HG02798 (cell line): ENCODE results near the gene UBFD1.
"Not testable (repeated sequence)": the region's sequence is repeated elsewhere in the genome, so short reads cannot be mapped to it uniquely, and the experiment has no call there.

Experiments used
- ATAC-seq: cut with Tn5 transposase; IDR thresholded peaks from one replicate; pipeline ENCODE4 v1.9.1; 2021; ENCODE audit warnings: mild to moderate bottlenecking; ENCODE audit not compliant: unreplicated experiment, poor library complexity

UBFD1 gene

DNA sequence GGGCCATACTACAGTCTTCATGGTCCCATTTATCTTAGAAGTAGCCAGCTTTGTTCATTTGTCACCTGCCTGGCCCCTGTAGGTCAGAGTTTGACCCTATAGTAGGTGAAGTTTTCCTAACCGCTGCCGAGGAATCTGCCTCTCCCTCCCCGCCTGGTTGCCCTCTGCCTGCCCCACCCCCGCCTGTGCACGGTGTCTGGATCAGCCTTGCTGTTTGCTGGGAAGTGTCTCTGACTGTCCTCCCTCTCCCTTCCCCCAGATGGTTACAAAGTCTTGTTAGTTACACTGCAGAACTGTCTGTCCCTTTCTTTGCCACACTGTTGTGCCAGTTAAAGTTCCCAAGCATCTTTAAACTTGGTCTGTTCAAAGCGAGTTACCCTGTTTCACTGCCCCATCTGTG, 5.7 kb downstream of the UBFD1 start:
- ATAC-seq, result no peak

DNA sequence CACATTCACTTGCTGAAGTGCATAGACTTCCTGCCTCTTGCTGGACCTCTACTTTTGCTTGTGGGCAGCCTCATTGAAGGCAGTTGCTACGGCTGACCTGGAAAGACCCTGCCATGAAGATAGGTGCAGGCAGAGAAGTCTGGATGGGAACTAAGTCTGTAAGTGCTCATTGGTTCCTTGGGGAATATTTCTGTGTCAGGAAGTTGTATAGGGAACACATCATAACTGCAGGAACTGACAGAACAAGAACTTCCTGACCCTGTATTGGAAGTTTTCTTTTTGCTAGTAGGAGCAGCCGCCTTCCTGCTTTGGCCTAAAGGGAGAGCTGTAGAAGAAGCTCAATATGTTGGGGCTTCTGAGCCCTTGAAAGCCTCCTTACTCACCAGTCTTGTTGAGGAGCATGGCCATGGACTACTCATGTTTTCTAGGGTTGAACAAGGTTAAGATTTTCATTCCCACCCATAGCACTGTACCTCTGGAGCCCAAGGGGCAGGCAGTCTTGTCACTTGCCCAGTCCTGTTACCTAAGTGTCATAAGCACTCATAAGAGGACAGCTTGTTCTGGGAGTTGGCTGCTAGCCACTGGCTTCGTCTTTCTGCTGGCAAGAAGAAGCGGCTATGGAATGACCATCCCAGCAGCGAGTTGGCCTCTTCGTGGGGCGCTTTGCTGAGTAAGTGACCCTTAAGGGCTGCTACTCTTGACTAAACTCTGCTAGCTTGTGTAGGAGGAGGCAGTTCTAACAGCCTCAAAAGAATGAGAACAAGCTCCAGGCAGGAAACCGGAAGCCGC, 7.2 kb downstream of the UBFD1 start:
- ATAC-seq, result no peak

DNA sequence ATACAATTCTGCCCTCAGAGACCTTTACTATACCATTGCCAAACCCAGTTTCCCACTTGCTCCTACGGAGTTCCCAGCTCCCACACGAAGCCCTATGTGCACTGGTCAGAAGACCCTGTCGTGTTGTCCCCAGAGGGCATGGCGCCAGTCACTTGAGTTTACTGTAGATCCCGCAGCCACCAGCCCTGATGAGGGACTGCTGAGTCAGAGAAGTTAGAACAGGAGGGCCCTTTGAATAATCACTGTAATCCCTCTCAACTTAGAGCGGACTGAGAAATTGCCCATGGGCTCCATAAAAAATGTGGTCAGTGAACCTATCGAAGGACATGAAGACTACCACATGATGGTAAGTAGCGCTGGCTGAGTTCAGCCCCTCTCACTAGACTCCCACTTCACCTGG, 9.2 kb downstream of the UBFD1 start:
- no peak for ATAC-seq

DNA sequence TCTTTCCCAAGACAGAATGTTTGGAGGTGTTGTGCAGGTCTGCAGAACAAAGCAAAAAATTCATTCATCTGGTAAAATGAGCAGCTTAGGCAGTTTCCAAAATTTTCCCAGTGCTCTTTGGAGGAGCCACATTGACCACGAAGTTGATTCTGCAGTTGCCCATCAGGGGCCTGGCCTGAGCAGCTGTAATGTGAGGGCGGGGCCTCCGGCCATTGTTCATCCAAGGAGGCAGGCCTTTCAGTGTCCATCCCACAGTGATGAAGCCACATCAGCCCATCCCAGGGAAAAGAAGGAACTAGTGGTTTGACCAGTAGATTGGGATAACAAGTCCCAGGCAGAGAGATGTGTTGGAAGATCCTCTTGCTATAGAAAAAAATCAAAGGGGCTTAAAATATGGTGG, 10.1 kb downstream of the UBFD1 start:
- ATAC-seq, result no peak

DNA sequence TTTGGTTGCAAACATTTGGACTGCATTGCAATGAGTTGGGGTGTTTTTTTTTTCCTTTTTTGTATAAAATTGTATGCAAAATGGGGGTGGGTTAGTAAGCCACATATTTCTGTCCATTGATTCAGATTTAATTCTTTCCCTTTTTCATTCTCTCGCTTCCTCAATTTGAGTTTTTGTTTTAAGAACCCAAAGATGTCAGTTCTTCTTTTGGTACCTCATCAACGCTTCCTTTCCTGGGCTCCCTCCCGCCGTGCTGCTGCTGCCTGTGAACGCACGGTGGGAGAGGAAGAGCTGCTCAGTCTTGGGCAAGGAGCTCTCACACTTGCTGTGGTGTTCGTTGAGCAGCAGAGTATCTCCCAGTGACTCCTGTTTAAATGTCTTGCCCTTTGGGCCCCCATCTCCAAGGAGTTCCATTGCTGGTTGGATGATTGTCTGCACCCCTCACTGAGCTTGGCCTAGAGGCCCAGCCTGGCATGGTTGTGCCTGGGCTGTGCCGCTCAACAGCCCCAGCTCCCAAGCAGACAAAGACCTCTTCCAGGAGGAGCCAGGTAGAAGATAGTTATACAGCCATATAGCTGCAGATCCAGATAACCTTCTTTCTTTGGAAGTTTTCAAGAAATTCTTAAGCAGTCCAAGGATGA, 13.6 kb downstream of the UBFD1 start:
- no peak for ATAC-seq

DNA sequence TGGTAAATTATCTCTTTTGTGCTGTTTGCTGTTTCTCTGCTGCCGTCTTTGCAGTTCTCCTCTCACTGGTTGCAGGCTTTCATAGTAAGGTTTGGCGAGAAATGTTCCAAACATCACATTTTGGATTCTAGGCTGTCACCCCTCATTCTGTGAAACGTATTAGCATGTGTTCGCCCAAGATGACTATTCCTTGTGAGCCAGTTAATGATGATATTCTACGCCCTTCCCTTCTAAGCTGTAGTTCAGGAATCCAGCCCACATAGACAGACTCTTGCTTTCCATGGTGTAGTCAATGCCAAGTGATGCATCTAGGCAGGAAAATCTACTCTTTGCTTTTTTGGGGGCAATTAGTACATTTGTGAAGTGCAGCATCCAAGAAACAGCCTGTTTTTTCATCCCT, 14.4 kb downstream of the UBFD1 start:
- ATAC-seq, result no peak

DNA sequence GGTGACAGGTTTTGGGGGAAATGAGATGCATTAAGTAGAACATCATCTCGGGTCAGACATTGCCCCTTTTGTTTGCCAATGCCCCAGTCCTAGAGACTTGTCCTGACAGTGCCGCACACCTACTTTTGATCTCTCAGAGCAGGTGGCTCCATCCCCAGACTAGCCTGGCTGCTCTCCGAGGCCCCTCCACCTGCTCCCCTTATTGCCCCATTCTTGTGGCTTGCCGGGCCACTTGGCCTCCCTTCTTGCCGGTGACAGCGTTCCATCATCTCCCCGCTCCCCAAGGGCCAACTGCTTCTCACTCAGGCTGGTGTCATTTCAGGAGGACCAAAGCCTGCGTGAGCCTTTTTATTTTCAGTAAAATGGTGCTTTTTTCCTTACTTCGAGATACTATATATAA, 14.9 kb downstream of the UBFD1 start:
- ATAC-seq, result no peak

DNA sequence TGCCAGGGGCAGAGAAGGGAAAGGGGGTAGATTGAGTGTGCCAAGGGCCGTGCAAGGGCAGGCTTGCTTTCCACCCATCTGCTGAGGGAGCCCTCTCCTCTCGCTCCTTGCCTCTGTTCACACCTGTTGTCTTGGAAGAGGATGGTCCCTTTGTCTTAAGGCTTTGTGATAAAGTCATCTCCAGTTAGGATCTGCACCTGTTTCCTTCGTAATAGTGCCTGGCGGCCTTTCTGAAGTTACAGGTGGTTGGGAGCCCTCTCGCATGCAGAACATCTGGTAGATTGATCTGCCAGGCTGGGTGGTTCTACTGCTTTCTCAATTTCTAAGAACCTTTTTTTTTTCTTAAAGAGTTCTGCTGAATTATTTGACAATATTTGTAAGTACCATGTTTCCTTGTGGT, 16.3 kb downstream of the UBFD1 start:
- ATAC-seq, result no peak

DNA sequence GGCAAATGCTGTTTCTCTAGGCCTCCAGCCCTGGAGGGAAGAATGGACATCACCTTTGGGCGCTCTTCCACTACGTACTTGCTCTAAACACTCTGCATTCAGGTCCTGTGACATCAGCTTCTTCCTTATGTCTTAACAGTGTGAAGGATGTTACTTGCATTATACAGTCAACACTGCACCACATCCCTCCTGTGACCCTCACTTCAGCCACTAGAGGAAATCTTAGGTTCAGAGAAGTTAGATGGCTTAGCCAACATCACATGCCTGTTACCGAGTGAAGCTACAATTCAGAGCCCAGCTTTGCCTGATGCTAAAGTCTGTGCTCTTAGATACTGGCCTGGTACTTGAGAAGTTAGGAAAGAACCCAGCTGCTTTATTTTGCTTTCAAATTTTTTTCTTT, 18.3 kb downstream of the UBFD1 start:
- ATAC-seq, result no peak

DNA sequence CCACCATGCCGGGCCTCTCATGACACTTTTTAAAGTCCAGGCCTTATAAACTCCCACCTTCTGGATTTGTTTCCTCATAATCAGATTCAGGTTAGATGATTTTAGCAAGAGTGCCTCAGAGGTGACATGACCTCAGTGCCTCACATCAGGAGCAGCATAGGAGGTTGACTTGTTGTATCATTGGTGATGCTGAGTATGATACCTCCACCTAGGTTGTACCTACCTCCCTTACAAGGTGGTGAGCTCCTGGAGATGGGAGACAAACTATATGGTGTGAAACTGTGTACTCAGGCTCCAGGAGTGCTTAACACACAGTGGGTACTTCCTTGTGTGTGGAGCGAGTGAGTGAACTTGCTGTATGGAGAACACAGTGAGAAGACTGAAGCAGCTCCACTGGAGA, 20.0 kb downstream of the UBFD1 start:
- no peak for ATAC-seq

DNA sequence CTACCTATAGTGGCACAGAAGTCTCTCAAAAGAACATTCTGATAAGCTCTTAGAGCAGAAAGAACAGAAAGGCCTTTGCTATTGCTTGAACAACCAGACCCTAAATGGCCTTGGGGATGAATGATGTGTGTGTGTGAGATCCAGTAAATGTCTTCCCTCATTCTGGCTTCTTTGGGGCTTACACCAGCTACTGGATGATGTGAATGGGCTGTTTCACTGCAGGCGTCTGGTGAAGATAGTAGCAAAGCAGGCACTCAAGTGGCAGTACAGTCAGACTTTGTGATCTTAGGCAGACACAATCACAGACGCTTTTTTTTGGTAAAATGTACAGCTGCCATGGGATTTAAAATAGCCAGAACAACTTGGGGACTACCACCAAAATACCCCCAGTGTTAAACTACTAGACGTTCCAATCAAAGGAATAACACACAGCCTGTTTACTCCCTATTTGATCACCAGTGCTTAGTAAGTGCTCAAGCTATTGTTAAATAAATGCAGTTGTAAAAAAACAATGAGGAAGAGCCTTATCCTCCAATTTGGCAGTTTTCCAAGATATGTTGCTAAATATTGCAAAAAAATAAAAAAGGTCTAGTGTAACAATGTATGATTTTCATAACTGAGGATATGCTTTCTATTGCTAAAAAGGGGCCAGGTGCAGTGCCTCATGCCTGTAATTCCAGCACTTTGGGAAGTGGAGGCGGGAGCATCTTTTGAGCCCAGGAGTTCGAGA, 20.7 kb downstream of the UBFD1 start:
- no peak for ATAC-seq

DNA sequence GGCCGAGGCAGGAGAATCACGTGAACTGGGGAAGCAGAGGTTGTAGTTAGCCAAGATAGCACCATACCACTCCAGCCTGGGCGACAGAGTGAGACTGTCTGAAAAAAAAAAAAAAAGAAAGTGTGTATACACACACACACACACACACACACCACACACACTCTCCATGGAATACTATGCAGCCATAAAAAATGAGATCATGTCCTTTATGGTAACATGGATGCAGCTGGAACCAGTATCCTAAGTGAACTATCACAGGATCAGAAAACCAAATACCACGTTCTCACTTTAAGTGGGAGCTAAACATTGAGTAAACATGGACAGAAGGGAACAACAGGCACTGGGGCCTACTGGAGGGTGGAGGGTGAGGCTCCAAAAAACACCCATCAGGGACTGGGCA, 21.8 kb downstream of the UBFD1 start:
- ATAC-seq, result no peak

DNA sequence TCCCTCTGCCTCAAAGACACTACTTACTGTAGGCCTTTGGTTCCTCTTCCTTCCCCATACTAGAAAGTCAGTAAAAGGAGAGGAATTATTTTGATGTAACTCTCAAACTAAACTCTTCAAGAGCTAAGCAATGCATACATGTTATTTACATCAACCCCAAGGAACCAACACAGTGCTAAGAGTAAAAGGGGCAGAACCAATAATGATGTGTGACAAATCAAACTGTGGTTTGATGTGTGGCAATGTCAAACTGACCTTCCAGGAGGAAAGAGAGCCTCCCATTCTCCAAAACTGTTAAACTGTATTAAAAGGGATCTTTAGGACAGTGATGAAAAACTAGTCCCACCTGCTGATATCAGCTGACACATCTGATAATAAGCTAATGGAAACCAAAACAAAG, 22.9 kb downstream of the UBFD1 start:
- ATAC-seq, result no peak

DNA sequence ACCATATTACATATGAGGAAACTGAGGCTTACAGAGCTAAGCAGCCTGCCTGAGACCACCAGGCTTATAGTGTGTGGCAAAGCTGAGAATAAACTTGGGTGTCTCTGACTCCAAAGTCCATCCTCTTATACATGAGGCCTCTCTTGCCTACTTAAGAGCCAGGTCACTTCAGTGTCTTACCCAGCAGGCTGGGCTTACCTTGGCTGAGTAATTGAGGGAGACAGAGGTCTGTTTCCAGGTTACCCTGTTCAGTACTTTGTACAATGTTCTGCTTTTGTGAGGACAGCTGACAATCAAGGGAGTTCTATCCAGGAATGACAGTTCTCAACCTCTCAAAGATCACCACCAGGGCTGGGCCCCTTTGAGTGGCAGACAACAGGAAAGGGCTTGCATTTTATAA, 24.2 kb downstream of the UBFD1 start:
- ATAC-seq, result no peak

DNA sequence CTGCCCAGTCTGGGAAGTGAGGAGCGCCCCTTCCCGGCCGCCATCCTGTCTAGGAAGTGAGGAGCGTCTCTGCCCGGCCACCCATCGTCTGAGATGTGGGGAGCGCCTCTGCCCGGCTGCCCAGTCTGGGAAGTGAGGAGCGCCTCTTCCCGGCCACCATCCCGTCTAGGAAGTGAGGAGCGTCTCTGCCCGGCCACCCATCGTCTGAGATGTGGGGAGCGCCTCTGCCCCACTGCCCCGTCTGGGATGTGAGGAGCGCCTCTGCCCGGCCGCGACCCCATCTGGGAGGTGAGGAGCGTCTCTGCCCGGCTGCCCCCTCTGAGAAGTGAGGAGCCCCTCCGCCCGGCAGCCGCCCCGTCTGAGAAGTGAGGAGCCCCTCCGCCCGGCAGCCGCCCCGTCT, 25.7 kb downstream of the UBFD1 start:
- not testable (repeated sequence) for ATAC-seq

DNA sequence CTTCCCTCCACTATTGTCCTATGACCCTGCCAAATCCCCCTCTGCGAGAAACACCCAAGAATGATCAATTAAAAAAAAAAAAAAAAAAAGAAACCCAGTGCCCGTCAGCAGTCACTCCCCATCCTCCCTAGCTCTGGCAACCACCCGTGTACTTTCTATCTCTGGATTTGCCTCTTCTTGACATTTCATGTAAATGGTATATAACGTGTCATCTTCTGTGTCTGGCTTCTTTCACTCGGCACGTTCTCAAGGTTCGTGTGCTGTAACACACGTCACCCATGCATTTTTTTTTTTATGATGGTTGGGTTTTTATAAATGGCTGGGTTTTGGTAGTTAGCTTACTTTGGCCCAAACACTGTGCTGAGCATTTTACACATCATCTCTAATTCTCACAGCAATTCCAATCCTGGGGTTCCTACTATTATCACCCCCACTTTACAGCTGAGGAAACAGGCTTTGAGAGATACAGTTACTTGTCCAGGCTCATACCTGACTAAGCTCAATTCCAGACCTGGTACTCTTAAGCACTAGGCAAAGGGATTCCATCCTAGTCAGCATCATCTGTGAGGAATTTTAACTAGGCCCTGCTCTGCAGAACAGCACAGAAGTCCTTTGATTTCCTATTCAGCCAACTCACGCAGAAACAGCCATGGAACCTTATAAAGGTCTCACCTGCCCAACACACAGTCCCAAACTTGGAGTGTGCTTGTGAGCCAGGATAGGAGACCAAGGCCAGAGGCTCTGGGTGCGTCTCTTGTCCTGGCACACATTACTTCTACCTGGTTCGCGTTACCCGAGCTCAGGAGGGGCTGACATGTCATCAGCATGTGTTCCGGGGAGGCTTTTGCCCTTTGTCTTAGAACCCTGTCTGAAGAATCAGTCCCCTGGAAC, 26.9 kb downstream of the UBFD1 start:
- ATAC-seq, result no peak

DNA sequence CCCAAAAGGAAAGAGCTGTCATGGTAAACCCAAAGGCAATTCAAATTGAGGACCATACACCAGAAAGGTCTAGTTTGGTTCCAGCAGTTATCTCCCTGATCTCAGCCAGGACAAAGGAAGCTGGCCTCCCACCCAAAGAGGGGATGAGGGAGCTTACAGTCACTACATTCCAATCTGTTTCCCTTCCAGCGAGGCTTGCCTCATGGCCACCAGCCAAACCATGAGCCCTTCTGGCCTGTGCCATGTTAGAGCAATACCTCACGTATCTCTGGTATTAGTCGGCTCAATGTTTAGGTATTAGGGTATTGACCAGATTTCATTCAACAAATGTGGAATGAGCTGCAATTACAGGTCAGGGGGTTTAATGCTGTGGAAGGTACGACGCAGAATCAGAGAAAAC, 30.2 kb downstream of the UBFD1 start:
- ATAC-seq, result no peak

DNA sequence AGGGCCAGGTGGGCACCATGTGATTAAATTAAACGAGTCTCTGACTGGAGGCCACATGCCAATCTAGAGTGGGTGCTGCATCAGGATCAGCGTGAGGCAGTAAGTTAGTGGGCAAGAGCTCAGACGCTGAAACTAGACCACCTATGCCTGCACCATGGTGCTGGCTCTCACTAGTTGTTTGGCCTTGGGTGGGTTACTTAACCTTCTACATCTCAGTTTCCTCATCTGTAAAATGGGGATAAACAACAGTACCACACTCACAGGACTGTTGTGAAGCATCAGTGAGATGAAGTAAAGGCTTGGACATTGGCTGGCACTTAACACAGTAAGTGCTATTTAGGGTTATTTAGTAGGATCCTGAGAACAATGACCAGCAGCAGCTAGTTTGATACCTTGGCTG, 32.7 kb downstream of the UBFD1 start:
- ATAC-seq, result no peak

DNA sequence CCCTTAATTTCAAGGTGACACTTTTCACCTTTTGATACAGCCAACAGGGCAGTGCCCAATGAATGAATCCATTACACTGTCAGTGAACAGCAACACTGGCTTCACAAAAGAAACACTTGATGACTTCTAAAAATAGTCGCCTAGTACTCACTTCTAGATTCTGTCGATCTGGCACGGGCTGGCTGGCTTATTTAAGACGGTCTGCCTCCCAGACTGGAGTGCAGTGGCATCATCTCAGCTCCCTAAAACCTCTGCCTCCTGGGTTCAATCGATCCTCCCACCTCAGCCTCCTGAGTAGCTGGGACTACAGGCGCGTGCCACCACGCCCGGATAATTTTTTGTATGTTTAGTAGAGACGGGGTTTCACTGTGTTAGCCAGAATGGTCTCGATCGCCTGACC, 36.7 kb downstream of the UBFD1 start:
- no peak for ATAC-seq

DNA sequence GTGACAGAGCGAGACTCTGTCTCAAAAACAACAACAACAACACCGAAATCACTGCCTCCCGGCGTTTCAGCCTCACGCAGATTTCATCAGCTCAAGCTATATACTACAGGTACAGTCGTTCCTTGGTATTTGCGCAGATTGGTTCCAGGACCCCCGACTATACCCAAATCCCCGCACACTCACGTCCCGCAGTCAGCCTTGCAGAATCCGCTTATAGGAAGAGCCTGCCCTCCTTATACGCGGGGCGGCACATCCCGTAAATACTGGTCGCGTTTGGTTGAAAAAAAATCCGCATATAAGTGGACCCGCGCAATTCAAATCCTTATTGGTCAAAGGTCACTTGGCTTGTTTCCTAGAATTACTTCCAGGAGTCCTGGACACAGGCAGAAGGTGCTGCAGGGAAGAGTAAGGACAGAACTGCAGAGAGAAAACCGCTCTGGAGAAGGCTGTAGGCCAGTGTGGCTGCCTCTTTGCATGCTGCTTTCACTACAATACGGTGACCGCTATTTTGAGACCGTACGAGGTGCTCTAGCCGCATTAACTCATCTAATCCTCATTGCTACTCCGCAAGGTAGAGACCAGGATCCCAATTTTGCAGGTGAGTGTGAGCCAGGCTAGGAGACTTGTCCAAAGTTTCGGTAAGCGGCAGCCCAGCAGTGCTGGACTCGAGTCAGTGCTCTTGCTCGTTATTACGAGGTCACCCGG, 37.9 kb downstream of the UBFD1 start:
- no peak for ATAC-seq
